Activated CD8-positive, alpha-beta memory T cell treated with anti-CD3 and anti-CD28 coated beads, Interleukin-2, amount 50 U/mL, for 1 hour (primary cell): Measurements from ENCODE around the gene KCNIP2.
A peak's percentile ranks its signal among the peaks of the same experiment; 100 is the strongest.

ENCODE experiments used
- DNase-seq: peaks from one replicate; pipeline ENCODE4 v3.0.0-alpha.2; 2020; ENCODE audit errors: extremely low read depth

The KCNIP2 gene

GRCh38 chr10:101843032-101844021 is at the start of gene KCNIP2:
Gene KCNIP2 (minus strand): TSS chr10:101843800. CDS start chr10:101843568, 232 bp downstream.
- DNase-seq = no peak

- no peak for DNase-seq
Observed at GRCh38 chr10:101892782-101893391, 49.3 kb upstream of the KCNIP2 start.

GRCh38 chr10:101889256-101890210 is 45.9 kb upstream of the KCNIP2 start:
- DNase-seq = peak; percentile 10

DNA sequence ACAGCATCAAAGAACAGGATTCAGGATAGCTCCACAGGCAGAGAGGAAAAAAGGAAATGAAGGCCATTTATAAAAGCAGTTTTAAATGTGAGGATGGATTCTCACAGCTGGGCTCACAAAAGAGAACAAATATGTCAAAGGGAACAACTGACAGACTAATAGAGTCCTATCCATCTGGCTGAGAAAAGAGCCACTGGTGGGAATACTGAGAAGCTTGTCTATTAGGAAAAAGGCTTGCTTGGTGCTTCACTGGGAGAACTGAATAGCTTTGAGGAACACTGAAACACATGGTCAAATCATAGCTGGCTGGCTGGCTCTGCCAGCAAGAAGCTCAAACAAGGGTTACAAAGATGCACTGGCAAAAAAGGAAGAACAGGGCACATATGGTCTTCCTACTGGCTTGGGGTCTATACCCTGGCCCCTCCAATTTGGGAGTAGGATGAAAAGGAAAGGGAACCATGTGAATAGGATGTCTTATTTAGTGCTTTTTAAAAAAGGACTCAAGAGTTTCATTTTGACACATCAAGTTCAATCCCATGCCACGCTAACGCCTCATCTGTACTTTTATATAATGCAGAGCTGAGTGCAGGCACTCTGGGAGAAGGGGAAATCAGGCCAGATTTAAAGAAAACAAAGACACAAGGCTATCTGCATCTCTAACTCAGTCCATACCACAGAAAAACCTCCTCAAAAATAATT is 44.8 kb upstream of the KCNIP2 start:
- no peak for DNase-seq

DNA sequence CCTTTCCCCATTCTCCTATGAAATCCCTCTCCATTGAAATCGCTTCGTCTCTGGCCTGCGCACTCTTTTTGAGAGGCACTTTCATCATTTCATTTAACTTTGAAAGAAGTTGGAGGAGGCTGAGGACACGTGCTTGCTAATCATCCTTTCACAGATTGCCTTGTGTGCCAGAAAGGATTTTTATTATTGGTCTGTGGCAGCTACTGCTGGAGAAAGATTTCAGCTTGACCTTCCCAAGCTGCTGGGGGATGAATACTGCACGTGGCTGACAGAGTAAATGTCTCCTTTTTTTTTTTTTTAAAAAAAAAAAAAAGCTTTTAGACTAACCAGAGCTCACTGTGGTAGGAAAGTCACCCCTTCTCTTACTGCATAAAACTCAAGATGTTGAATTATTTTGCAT is 44.2 kb upstream of the KCNIP2 start:
- DNase-seq = no peak

GRCh38 chr10:101886521-101887312 is 43.1 kb upstream of the KCNIP2 start:
- DNase-seq = no peak

DNA sequence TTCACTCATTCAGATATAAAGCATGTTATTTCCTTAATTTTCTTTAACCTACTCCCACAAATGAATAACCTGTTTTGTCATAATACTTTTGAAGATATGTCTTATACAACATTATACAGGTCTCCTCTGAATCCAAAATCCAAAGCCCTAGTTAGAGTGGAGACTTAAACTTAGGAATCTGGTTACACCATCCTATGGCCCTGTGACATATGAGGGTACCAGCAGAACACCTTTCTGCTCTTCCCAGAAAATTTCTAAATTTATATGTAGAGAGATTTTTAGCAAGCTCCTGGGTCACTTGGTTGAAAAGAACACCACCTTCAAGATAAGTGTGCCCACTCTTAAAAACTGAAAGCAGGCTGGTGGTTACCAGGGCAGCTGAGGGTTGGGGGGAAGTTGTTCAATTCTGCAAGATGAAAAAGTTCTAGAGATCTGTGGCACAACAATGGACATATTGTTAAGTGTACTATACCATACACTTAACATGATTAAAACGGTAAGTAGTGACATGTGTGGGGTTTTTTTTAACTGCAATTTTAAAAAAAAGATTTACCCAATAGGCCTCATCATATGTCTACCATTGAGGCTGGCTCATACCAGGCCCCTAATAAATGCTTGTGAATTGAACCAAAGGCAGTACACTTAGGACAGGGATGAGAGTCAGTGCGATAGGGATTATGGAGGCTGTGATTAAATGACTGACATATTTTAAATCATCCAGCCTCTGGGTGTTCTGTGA is 37.6 kb upstream of the KCNIP2 start:
- no peak for DNase-seq

DNA sequence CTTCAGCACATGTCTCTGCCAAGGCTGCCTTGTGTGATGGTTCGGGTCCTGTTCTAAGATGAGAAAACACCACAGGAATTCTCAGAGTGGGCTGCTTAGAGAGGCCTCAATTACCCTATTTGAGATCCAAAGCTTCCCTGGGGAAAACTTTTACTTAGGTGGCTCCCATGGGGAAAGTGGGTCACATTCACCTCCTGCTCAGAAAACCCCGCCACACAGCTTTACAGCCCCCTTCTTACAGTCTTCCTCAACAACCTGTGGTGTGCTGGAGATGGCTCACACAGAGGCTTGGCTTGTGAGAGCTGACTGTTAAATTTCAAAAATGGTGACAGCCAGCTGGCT is 36.6 kb upstream of the KCNIP2 start:
- no peak for DNase-seq

GRCh38 chr10:101879456-101880231 is 36.0 kb upstream of the KCNIP2 start:
- no peak for DNase-seq

DNA sequence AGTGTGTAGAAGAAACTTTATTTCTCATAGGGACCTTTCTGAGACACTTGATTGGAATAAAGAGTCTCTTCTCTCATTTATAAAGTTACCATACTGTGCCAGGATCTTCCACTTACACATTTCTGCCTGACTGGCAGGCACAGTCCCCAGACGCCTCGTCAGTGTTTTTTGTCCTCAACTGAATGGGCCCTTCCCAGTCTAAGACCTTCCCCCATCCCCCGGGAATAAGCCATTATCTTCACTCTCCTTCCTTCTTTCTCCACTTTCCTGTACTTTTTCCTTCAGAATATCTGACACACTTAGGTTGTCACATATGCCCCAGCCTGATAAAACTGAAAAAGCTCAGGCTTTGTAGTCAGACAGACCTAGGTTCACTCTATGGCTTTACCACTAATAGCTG is 35.3 kb upstream of the KCNIP2 start:
- no peak for DNase-seq

- DNase-seq = no peak
Observed at GRCh38 chr10:101875068-101875688, 31.6 kb upstream of the KCNIP2 start.

DNA sequence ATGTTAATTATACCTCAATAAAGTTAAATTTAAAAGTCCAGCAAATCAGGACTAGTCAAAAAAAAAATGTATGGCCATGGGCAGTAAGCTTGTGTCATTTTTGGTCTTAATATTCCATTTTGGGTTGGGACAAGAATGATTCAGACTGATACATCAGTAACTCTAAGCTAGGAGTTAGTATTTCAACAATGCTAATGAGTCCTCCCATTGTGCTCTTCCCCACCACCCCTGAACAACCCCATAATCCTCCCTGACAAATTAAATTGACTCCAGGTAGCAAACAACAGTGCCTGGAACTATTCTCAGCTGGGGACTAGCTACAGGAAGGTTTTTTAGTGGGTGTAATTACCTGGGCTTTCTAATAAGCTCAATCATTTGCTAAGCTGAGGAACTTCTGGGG is 30.7 kb upstream of the KCNIP2 start:
- DNase-seq = no peak

DNA sequence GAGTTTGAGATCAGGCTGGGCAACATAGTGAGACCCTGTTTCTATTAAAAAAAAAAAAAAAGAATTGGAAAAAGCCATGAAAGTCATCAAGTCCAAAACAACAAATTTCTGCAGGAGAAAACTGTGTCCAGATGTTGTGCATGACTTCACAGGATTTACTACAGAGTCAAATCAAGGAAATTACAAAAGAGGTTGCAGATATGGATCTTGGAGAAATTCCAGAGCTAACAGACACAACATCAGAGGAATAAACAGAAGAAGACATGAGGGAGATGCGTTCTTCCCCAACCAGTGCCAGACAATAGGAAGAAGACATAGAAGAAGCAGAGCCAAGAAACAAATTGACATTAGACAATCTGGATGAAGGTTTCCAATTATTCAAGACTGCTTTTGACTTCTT is 24.3 kb upstream of the KCNIP2 start:
- DNase-seq = no peak

DNA sequence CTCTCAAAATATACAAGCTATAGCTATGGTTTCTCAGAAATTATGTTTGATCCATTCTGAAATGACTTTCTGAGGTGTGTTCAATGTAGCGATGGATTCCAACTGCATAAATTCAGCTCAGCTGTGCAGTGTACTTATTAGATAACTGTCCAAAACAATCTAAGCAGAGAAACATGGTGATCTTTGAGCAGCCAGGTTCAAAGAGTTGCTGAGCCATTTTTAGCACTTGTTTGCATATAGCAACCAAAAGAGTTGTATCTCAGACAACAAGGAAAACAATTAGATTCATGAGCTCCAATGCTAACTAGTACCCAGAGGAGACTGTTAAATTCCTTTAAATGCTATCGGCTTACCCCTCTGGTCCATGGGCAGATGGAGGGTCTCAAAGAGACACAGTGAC is 15.9 kb upstream of the KCNIP2 start:
- DNase-seq = no peak

DNA sequence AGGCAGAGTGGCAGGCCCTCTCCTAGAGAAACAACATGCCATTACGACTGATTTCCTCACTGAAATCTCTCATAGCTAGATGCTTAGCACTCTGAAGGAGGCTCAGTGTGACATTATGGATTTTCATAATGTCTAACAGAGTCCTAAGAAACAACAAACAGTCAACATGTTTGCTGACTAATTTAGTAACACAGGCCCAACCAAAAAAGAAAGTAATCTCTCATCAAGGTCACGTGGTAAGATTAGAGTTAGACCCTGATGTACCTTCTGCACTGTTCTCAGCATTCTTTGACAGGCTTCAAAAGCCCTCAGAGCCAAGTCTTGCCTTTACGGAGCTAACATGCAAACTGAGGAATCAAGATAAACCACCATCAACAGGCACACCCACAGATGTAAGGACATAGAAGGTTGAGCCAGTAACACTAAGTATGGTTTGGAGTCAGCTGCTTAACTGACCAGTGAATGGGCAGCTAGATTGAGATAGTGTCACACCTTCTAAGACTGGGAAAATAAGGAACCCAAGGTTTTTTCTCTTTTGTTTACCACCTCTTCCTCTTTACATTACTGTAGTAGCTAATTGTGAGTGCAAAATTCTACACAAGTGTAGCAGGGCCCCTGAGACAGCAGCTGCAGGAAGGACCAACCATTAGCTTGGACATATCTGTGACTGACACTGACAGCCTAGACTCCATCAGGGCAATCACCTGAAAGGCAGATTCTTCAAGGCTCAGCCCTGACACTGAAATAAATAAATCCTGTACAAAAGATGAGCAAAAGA is 15.3 kb upstream of the KCNIP2 start:
- DNase-seq = no peak

DNA sequence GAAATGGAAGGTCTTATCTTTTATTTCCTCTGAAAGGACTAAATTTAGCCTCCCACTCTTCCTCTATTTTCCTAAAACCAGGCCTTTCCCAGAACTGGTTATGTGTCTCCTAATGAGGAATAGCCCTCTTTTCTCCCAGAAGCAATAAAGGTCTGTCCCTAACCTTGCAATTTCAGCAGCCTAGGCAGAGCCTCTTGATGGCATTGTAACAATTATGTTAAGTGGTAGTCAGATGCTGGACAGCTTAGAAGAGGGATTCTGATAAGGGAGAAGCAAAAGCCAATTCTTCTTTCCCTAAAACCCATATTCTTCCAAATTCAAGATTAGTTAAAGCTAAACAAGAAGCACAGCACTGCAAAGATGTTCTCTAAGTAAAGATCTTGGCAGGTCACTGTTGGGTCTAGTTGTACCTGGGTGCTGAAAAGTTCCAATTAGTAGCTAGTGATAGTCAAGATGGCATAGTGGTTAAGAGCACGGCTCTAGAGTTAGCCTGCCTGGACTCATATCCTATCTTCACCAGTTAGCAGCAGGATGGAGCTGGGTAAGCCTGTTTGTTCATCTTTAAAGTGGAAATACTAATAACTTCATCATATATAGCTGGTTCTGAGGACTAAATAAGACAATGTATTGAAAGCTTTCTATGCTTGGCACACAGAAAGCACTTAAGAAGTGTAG is 14.3 kb upstream of the KCNIP2 start:
- no peak for DNase-seq

DNA sequence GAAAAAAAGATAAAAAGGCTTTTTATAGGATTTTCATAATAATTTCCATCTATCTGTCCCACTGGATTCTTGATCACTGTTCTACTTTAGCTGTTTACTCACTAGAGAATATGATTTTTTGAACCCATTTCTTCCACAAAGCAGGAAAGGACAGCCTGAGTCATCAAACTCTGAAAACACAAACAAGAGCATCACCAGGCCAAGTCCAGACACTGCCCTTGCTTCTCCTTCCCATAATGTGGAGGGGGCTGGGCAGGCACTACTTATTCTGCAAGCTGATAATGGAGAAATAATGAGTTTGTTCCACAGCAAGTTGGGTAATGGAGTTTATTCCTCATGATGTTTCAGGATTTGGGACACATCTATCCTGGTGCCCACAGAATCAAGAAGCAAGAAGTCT is 13.0 kb upstream of the KCNIP2 start:
- DNase-seq = no peak
